ENCODE data around the gene PRPF19. TPM values are rescaled to one million over a fixed set of nuclear protein-coding genes. Genes with fewer than 3 reads are reported as not detected.

The PRPF19 gene
- total and polyA plus RNA-seq, 2 donors (not counting 1 experiment from before 2014, with no cell fraction given), result 32.6 to 37.7 TPM

- Histone ChIP-seq H3K4me2 (ENCODE audit: extremely low read depth, insufficient read depth, low read length) (no peak overlapping the region), H3K9ac (ENCODE audit: insufficient read depth, low read length) (no peak overlapping the region), H3K4me3 (replicated peaks in 1 of 4; ENCODE audit: control extremely low read depth in 1 of 4, insufficient read depth in 1 of 4, low read depth in 3 of 4, low read length in 4 of 4) (no peak overlapping the region), H3K4me1 (ENCODE audit: control insufficient read depth, extremely low read depth, insufficient read depth, low read length) (no peaks in the 10 kb centered on the region), H3K27me3 (ENCODE audit: control insufficient read depth, insufficient read depth, low read length) (no peaks in the 10 kb centered on the region), H3K79me2 (ENCODE audit: control insufficient read depth, insufficient read depth, low read length) (no peaks in the 10 kb centered on the region), H3K36me3 (ENCODE audit: control insufficient read depth, insufficient read depth, low read length) (peaks cover 3% of the 10 kb centered on the region), H4K20me1 (ENCODE audit: control insufficient read depth, extremely low read depth, insufficient read depth, low read length) (no peaks in the 10 kb centered on the region), H3K9me3 (ENCODE audit: control insufficient read depth, insufficient read depth, low read depth, low read length) (no peaks in the 10 kb centered on the region), H3K27ac (ENCODE audit: insufficient read depth, low read length) (no peak overlapping the region), H2AFZ (ENCODE audit: low read length) (no peak overlapping the region)
- peak; percentile 27 to 58 for DNase-seq (ENCODE audit: low read depth in 2 of 2)
- TF ChIP-seq EZH2 (IDR thresholded peaks at IDR 0.05; ENCODE audit: low read length, missing control alignments) (no peak), CTCF (conservative IDR thresholded peaks at IDR 0.05 in 1 of 2, IDR thresholded peaks at IDR 0.05 in 1 of 2; ENCODE audit: low read depth in 1 of 2, low read length in 2 of 2) (peak; percentile 67 to 73)
These were observed 18.8 kb downstream of the PRPF19 start for GRCh38 chr11:60887556-60887955.

- DNase-seq (ENCODE audit: low read depth in 2 of 2), result no peak
- Histone ChIP-seq H3K36me3 (ENCODE audit: control insufficient read depth, insufficient read depth, low read length) (no peaks in the 10 kb centered on the region), H2AFZ (ENCODE audit: low read length) (no peak overlapping the region), H3K4me2 (ENCODE audit: extremely low read depth, insufficient read depth, low read length) (no peak overlapping the region), H3K4me1 (ENCODE audit: control insufficient read depth, extremely low read depth, insufficient read depth, low read length) (no peaks in the 10 kb centered on the region), H3K4me3 (replicated peaks in 1 of 4; ENCODE audit: control extremely low read depth in 1 of 4, insufficient read depth in 1 of 4, low read depth in 3 of 4, low read length in 4 of 4) (no peak overlapping the region), H3K9ac (ENCODE audit: insufficient read depth, low read length) (no peak overlapping the region), H3K27ac (ENCODE audit: insufficient read depth, low read length) (no peak overlapping the region), H3K27me3 (ENCODE audit: control insufficient read depth, insufficient read depth, low read length) (no peaks in the 10 kb centered on the region), H3K9me3 (ENCODE audit: control insufficient read depth, insufficient read depth, low read depth, low read length) (no peaks in the 10 kb centered on the region), H4K20me1 (ENCODE audit: control insufficient read depth, extremely low read depth, insufficient read depth, low read length) (no peaks in the 10 kb centered on the region), H3K79me2 (ENCODE audit: control insufficient read depth, insufficient read depth, low read length) (no peaks in the 10 kb centered on the region)
- TF ChIP-seq EZH2 (IDR thresholded peaks at IDR 0.05; ENCODE audit: low read length, missing control alignments), result no peak
- TF ChIP-seq CTCF (conservative IDR thresholded peaks at IDR 0.05 in 1 of 2, IDR thresholded peaks at IDR 0.05 in 1 of 2; ENCODE audit: low read depth in 1 of 2, low read length in 2 of 2), result no peak
These were observed 25.6 kb downstream of the PRPF19 start for GRCh38 chr11:60880643-60881282.

DNA sequence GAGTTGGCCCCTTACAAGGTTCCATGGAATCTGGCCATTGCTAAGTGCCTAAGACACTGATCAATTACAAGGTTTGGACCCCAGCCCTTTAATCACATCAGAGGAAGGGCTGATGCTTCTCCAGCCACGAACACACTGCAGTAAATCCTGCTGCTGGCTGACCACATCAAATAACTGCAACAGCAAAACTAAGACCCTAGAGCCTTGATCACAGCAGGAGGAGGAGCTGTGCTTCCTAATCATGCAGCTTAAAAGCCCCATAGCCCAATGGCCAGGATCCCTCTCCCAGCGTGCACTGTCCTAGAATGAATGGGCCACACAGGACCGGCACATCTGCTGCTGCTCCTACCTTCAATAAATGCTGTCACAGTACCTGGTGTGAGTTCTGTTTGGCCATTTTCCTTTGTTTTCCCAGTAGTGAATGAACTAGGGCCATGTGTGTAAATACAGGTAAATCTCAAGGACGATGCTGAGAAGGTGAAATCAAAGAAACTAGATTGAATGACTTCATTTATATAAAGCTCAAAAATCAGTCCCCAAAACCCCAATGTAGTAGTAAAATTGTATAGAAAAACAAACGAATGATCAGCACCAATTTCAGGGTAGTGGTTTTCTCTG lies 26.3 kb downstream of the PRPF19 start:
- Histone ChIP-seq H3K4me3 (replicated peaks in 1 of 4; ENCODE audit: control extremely low read depth in 1 of 4, insufficient read depth in 1 of 4, low read depth in 3 of 4, low read length in 4 of 4) (no peak overlapping the region), H3K79me2 (ENCODE audit: control insufficient read depth, insufficient read depth, low read length) (no peaks in the 10 kb centered on the region), H3K27ac (ENCODE audit: insufficient read depth, low read length) (no peak overlapping the region), H3K27me3 (ENCODE audit: control insufficient read depth, insufficient read depth, low read length) (no peaks in the 10 kb centered on the region), H3K4me1 (ENCODE audit: control insufficient read depth, extremely low read depth, insufficient read depth, low read length) (no peaks in the 10 kb centered on the region), H3K9ac (ENCODE audit: insufficient read depth, low read length) (no peak overlapping the region), H3K36me3 (ENCODE audit: control insufficient read depth, insufficient read depth, low read length) (no peaks in the 10 kb centered on the region), H4K20me1 (ENCODE audit: control insufficient read depth, extremely low read depth, insufficient read depth, low read length) (no peaks in the 10 kb centered on the region), H3K4me2 (ENCODE audit: extremely low read depth, insufficient read depth, low read length) (no peak overlapping the region), H3K9me3 (ENCODE audit: control insufficient read depth, insufficient read depth, low read depth, low read length) (no peaks in the 10 kb centered on the region), H2AFZ (ENCODE audit: low read length) (no peak overlapping the region)
- no peak for TF ChIP-seq EZH2 (IDR thresholded peaks at IDR 0.05; ENCODE audit: low read length, missing control alignments)
- no peak for TF ChIP-seq CTCF (conservative IDR thresholded peaks at IDR 0.05 in 1 of 2, IDR thresholded peaks at IDR 0.05 in 1 of 2; ENCODE audit: low read depth in 1 of 2, low read length in 2 of 2)
- DNase-seq (ENCODE audit: low read depth in 2 of 2), result no peak

Measured in fibroblast of lung (primary cell).